Measurements from ENCODE around the gene PCNX4.

Gene PCNX4

DNA sequence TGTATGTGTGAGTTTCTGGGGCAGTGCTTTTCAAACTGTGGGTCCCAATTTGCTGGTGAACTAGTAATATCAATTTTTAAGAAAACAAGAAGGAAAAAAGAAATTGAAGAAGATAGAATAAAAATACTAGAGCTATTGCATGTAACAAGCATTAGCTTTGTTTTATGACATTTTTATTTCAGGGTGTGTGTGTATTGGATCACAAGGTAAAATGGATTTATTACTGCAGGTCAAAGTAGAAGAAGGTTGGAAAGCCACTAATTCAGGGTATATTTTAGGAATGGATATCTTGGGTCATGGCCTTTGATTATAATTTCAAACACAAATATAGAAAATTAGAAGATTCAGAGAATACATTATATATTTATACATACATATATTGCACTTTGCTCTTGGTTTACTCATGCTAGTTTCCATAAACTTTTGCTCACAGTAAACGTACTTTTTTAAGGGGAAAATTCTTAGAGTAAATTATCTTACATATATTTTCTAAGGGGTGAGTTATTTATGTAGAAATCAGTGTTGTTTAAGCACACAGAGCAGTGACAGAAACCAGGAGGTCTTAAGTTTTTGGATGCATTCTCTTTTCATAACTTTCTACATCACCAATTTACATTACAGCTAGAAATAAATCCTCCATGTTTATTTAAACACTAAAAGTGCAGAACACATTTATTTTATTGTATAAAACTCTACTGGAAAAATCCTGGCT, 122.8 kb downstream of the PCNX4 start:
- ChIA-PET CTCF (no interaction called here), POLR2A (no interaction called here)
- no peak for TF ChIP-seq BHLHE40 (IDR thresholded peaks at IDR 0.05; ENCODE audit: borderline replicate concordance)
- no peak for TF ChIP-seq SUZ12 (IDR thresholded peaks at IDR 0.05)
- no peak for TF ChIP-seq NFRKB (IDR thresholded peaks at IDR 0.05)
- TF ChIP-seq, protein P1, sequence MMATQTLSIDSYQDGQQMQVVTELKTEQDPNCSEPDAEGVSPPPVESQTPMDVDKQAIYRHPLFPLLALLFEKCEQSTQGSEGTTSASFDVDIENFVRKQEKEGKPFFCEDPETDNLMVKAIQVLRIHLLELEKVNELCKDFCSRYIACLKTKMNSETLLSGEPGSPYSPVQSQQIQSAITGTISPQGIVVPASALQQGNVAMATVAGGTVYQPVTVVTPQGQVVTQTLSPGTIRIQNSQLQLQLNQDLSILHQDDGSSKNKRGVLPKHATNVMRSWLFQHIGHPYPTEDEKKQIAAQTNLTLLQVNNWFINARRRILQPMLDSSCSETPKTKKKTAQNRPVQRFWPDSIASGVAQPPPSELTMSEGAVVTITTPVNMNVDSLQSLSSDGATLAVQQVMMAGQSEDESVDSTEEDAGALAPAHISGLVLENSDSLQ (IDR thresholded peaks at IDR 0.05) = no peak
- DNase-seq (ENCODE audit: extremely low spot score) = no peak

DNA sequence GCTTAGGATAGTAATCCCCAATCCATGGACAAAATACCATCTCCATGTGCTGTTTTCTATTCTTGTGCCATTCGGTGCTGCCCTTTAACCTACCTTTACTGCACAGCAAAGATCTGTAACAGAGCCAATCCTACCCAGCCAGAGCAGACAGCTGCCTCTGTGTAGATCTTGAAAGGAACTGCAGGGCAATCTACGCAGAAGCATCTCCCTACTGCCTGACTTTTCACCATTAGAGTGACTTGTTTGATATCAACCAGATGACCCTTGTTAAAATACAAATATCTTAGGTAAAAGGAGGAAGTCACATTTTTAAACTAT, 123.4 kb downstream of the PCNX4 start:
- POLR2A ChIA-PET = interaction anchor here (0.7 kb wide), 1 partner anchor 34 kb away, joined by 4 read pairs; the partner anchor contains the start of gene PPM1A
- CTCF ChIA-PET = no interaction called here
- TF ChIP-seq SUZ12 (IDR thresholded peaks at IDR 0.05) (no peak), FOXA1 (IDR thresholded peaks at IDR 0.05) (no peak), ELF4 (IDR thresholded peaks at IDR 0.05) (no peak), L3MBTL2 (conservative IDR thresholded peaks at IDR 0.05) (no peak), LEF1 (IDR thresholded peaks at IDR 0.05; ENCODE audit: borderline replicate concordance) (no peak), HDGF (IDR thresholded peaks at IDR 0.05; ENCODE audit: borderline replicate concordance) (no peak), ZNF384 (IDR thresholded peaks at IDR 0.05) (no peak), FOXK2 (IDR thresholded peaks at IDR 0.05) (no peak), FOXM1 (IDR thresholded peaks at IDR 0.05; ENCODE audit: borderline replicate concordance) (no peak), SP1 (IDR thresholded peaks at IDR 0.05) (no peak), TARDBP (IDR thresholded peaks at IDR 0.05) (no peak), CTBP1 (IDR thresholded peaks at IDR 0.05; ENCODE audit: borderline replicate concordance) (no peak), BHLHE40 (IDR thresholded peaks at IDR 0.05; ENCODE audit: borderline replicate concordance) (no peak), NFRKB (IDR thresholded peaks at IDR 0.05) (no peak), ARNT (IDR thresholded peaks at IDR 0.05) (no peak)
- TF ChIP-seq, protein P1 (IDR thresholded peaks at IDR 0.05) = no peak
- DNase-seq (ENCODE audit: extremely low spot score) = no peak

DNA sequence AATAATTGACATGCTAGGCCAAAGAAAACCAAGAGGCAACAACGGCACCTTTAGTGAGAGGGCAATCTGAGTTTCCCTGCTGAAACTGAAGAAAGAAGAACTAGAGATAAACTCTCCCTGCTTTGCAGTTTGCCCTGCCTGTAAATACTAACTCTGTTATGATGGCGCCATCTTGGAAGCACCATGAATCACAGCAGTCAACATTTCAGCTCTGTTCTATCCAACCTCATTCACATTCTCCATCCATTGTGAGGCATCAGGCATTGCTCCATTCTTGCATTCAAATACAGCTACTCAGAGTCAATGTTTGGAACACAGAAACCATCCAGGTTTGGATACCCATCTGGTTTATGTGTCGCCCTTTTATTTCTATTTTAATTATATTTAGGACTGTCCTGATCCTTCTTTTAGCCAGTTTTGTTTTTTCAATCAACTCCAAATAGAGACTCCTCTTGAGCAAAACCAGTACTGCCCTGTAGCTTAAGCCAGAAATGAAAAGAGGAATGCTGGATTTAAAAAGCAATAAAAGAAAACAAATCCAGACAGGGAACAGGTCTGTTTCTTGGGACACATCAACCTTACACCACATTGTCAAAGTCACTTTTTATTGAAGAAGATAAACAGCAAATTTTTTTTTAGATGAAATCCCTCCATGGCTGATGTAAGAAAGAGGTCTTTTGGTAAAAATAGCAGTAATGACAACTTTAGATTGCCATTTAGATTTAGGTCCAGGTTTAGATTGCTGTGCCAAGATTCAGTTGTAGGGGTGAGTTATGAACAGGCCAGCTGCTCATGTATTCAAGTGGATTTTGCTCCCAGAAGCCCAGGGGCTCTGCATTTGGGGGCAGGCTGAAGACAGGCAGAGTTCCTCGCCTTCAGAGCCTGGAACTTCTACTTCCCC, 124.0 kb downstream of the PCNX4 start:
- DNase-seq (ENCODE audit: extremely low spot score) = no peak
- TF ChIP-seq ARNT (IDR thresholded peaks at IDR 0.05) (no peak), TARDBP (IDR thresholded peaks at IDR 0.05) (no peak), FOXA1 (IDR thresholded peaks at IDR 0.05) (no peak), FOXK2 (IDR thresholded peaks at IDR 0.05) (no peak), ELF4 (IDR thresholded peaks at IDR 0.05) (no peak), HDGF (IDR thresholded peaks at IDR 0.05; ENCODE audit: borderline replicate concordance) (no peak), LEF1 (IDR thresholded peaks at IDR 0.05; ENCODE audit: borderline replicate concordance) (no peak), FOXM1 (IDR thresholded peaks at IDR 0.05; ENCODE audit: borderline replicate concordance) (no peak)
- CTCF ChIA-PET = interaction anchor here (0.7 kb wide), 1 partner anchor 32 kb away, joined by 3 read pairs; no protein-coding TSS in a partner anchor
- POLR2A ChIA-PET = interaction anchor here (0.7 kb wide), 1 partner anchor 33 kb away, joined by 4 read pairs; the partner anchor contains the start of gene PPM1A

DNA sequence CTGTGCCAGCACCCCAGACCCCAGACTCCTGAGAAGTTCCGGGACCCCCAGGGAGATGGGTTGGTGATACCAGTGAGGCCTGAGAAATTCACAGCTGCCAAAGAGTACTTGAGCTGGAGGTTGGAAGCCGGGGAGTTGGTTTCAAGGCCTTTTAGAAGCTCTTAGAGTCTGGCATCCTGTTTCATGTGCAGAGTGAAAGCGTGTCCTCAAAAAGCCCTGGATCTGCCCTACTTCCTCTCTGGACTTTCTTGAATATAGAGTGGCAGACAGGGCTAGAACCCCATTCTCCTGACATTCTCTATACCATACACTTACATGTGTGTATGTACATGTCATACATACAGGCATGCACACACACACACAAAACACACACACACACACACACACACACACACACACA, 126.0 kb downstream of the PCNX4 start:
- CTCF ChIA-PET = interaction anchor here (0.7 kb wide), 1 partner anchor 157 kb away, joined by 3 read pairs; no protein-coding TSS in a partner anchor
- POLR2A ChIA-PET = no interaction called here
- TF ChIP-seq SUZ12 (IDR thresholded peaks at IDR 0.05) (no peak), FOXA1 (IDR thresholded peaks at IDR 0.05) (no peak), FOXK2 (IDR thresholded peaks at IDR 0.05) (no peak), L3MBTL2 (conservative IDR thresholded peaks at IDR 0.05) (no peak), ELF4 (IDR thresholded peaks at IDR 0.05) (no peak), ZNF384 (IDR thresholded peaks at IDR 0.05) (no peak), SP1 (IDR thresholded peaks at IDR 0.05) (no peak), BHLHE40 (IDR thresholded peaks at IDR 0.05; ENCODE audit: borderline replicate concordance) (no peak), TARDBP (IDR thresholded peaks at IDR 0.05) (no peak), CTBP1 (IDR thresholded peaks at IDR 0.05; ENCODE audit: borderline replicate concordance) (no peak)
- TF ChIP-seq, protein P1 (IDR thresholded peaks at IDR 0.05) = no peak
- DNase-seq (ENCODE audit: extremely low spot score) = no peak

Data from HEK293T (cell line).